ENCODE data around the gene FAM161A.

DNA sequence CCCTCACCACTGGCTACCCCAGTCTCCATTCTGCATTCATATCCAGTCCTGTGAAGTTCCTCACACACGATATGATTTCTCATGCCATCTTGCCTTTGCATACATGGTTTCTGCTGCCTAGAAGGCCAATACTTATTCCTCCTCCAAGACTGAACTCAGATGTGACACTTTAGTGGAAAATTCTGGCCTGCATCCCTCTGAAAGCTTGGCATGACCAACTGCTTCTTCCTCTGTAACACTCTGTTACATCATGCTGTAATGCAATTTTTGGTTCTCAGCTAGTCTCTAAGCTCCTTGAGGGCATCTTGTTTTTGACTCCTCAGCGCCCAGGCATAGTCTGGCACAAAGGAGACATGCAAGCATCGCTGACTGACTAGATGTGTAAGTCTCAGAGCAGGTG lies 12.6 kb downstream of the FAM161A start:
- TF ChIP-seq, protein P1, sequence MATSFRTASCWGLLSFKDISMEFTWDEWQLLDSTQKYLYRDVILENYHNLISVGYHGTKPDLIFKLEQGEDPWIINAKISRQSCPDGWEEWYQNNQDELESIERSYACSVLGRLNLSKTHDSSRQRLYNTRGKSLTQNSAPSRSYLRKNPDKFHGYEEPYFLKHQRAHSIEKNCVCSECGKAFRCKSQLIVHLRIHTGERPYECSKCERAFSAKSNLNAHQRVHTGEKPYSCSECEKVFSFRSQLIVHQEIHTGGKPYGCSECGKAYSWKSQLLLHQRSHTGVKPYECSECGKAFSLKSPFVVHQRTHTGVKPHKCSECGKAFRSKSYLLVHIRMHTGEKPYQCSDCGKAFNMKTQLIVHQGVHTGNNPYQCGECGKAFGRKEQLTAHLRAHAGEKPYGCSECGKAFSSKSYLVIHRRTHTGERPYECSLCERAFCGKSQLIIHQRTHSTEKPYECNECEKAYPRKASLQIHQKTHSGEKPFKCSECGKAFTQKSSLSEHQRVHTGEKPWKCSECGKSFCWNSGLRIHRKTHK (tag by site-specific recombination; IDR thresholded peaks at IDR 0.05): no peak
- TF ChIP-seq, protein P2, sequence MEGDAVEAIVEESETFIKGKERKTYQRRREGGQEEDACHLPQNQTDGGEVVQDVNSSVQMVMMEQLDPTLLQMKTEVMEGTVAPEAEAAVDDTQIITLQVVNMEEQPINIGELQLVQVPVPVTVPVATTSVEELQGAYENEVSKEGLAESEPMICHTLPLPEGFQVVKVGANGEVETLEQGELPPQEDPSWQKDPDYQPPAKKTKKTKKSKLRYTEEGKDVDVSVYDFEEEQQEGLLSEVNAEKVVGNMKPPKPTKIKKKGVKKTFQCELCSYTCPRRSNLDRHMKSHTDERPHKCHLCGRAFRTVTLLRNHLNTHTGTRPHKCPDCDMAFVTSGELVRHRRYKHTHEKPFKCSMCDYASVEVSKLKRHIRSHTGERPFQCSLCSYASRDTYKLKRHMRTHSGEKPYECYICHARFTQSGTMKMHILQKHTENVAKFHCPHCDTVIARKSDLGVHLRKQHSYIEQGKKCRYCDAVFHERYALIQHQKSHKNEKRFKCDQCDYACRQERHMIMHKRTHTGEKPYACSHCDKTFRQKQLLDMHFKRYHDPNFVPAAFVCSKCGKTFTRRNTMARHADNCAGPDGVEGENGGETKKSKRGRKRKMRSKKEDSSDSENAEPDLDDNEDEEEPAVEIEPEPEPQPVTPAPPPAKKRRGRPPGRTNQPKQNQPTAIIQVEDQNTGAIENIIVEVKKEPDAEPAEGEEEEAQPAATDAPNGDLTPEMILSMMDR (tag by site-specific recombination; IDR thresholded peaks at IDR 0.05): no peak
- TF ChIP-seq ZNF121 (tag by site-specific recombination; IDR thresholded peaks at IDR 0.05) (no peak), ZNF146 (tag by site-specific recombination; IDR thresholded peaks at IDR 0.05) (no peak), BCL11B (tag by site-specific recombination; IDR thresholded peaks at IDR 0.05; ENCODE audit: low read depth) (no peak), HOXA7 (CRISPR knock-in tag; IDR thresholded peaks at IDR 0.05; ENCODE audit: borderline replicate concordance) (no peak), GLI4 (tag by site-specific recombination; IDR thresholded peaks at IDR 0.05) (no peak), ZNF510 (tag by site-specific recombination; IDR thresholded peaks at IDR 0.05; ENCODE audit: insufficient replicate concordance) (no peak), ZBTB7A (tag by site-specific recombination; IDR thresholded peaks at IDR 0.05; ENCODE audit: low read depth) (no peak)
- TF ChIP-seq, protein P3, sequence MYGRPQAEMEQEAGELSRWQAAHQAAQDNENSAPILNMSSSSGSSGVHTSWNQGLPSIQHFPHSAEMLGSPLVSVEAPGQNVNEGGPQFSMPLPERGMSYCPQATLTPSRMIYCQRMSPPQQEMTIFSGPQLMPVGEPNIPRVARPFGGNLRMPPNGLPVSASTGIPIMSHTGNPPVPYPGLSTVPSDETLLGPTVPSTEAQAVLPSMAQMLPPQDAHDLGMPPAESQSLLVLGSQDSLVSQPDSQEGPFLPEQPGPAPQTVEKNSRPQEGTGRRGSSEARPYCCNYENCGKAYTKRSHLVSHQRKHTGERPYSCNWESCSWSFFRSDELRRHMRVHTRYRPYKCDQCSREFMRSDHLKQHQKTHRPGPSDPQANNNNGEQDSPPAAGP (tag by site-specific recombination; IDR thresholded peaks at IDR 0.05): no peak
- TF ChIP-seq, protein P4, sequence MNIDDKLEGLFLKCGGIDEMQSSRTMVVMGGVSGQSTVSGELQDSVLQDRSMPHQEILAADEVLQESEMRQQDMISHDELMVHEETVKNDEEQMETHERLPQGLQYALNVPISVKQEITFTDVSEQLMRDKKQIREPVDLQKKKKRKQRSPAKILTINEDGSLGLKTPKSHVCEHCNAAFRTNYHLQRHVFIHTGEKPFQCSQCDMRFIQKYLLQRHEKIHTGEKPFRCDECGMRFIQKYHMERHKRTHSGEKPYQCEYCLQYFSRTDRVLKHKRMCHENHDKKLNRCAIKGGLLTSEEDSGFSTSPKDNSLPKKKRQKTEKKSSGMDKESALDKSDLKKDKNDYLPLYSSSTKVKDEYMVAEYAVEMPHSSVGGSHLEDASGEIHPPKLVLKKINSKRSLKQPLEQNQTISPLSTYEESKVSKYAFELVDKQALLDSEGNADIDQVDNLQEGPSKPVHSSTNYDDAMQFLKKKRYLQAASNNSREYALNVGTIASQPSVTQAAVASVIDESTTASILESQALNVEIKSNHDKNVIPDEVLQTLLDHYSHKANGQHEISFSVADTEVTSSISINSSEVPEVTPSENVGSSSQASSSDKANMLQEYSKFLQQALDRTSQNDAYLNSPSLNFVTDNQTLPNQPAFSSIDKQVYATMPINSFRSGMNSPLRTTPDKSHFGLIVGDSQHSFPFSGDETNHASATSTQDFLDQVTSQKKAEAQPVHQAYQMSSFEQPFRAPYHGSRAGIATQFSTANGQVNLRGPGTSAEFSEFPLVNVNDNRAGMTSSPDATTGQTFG (tag by site-specific recombination; IDR thresholded peaks at IDR 0.05; ENCODE audit: borderline replicate concordance): no peak
- TF ChIP-seq, protein P5, sequence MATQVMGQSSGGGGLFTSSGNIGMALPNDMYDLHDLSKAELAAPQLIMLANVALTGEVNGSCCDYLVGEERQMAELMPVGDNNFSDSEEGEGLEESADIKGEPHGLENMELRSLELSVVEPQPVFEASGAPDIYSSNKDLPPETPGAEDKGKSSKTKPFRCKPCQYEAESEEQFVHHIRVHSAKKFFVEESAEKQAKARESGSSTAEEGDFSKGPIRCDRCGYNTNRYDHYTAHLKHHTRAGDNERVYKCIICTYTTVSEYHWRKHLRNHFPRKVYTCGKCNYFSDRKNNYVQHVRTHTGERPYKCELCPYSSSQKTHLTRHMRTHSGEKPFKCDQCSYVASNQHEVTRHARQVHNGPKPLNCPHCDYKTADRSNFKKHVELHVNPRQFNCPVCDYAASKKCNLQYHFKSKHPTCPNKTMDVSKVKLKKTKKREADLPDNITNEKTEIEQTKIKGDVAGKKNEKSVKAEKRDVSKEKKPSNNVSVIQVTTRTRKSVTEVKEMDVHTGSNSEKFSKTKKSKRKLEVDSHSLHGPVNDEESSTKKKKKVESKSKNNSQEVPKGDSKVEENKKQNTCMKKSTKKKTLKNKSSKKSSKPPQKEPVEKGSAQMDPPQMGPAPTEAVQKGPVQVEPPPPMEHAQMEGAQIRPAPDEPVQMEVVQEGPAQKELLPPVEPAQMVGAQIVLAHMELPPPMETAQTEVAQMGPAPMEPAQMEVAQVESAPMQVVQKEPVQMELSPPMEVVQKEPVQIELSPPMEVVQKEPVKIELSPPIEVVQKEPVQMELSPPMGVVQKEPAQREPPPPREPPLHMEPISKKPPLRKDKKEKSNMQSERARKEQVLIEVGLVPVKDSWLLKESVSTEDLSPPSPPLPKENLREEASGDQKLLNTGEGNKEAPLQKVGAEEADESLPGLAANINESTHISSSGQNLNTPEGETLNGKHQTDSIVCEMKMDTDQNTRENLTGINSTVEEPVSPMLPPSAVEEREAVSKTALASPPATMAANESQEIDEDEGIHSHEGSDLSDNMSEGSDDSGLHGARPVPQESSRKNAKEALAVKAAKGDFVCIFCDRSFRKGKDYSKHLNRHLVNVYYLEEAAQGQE (tag by site-specific recombination; IDR thresholded peaks at IDR 0.05): no peak

All from HEK293 (cell line).